ENCODE measurements around the gene PXN. TPM values are rescaled to one million over a fixed set of nuclear protein-coding genes. Genes with fewer than 3 reads are reported as not detected.

PXN gene
- total and polyA plus RNA-seq, 10 of the 15 experiments (the other 5 are each of a cell fraction or from before 2014, with no cell fraction given): 1.0 to 32.0 (median 11.5) TPM

- in situ Hi-C loops (cut with MboI) (no loop called here), intact Hi-C loops (cut with micrococcal nuclease; ENCODE audit: unreplicated experiment) (no loop called here)
- H3K79me2 ChIP-seq (ENCODE audit: control insufficient read depth, insufficient read depth, low read length): no peaks in the 10 kb centered on the region
- no peak overlapping the region for H3K4me2 ChIP-seq (ENCODE audit: control insufficient read depth, insufficient read depth)
- FAIRE-seq: no peak
- H3K4me3 ChIP-seq: no peak overlapping the region
- ChIA-PET CTCF (interaction anchor here (0.5 to 6.3 kb wide), 6 partner anchors 7 to 411 kb away, joined by 3 to 55 read pairs (median 8); partner anchors contain the start of genes PXN and RPLP0), RAD21 (ENCODE audit: unreplicated experiment) (interaction anchor here (2.2 to 2.5 kb wide), 2 partner anchors 27 to 30 kb away, joined by 9 to 10 read pairs; partner anchors contain the start of gene PXN), POLR2A (interaction anchor here (0.9 kb wide), 1 partner anchor 14 kb away, joined by 3 read pairs; no protein-coding TSS in a partner anchor), SMC1A (ENCODE audit: uncharacterized antibody, unreplicated experiment) (interaction anchor here (1.0 to 5.5 kb wide), 5 partner anchors 8 to 33 kb away, joined by 3 to 28 read pairs (median 4); partner anchors contain the start of gene PXN)
- H3K27me3 ChIP-seq (replicated peaks in 1 of 2; ENCODE audit: control insufficient read depth in 2 of 2, insufficient read depth in 2 of 2, low read length in 1 of 2): no peaks in the 10 kb centered on the region; a peak in 1 of 4 replicates
- no peak overlapping the region for H3K27ac ChIP-seq (ENCODE audit: control insufficient read depth, insufficient read depth)
- no peaks in the 10 kb centered on the region for H4K20me1 ChIP-seq (ENCODE audit: control insufficient read depth, insufficient read depth)
- peaks cover 4% of the 10 kb centered on the region; the same call in 1 of the 2 replicates for H3K4me1 ChIP-seq (ENCODE audit: control insufficient read depth, insufficient read depth, low read length)
- no peaks in the 10 kb centered on the region for H3K9me3 ChIP-seq (replicated peaks; ENCODE audit: control insufficient read depth, insufficient read depth, low read length)
- H2AFZ ChIP-seq (ENCODE audit: control insufficient read depth, low read depth, low read length): no peak overlapping the region
- BruUV-seq (replicated peaks): no TSS peak
- no peak overlapping the region for H3K9ac ChIP-seq (ENCODE audit: control insufficient read depth, insufficient read depth, low read length)
- 68% methylated on average over 18 of the region's 18 CpGs for WGBS (ENCODE audit: insufficient coverage, insufficient replicate concordance, low lambda C conversion rate, missing lambda C conversion rate)
- no peak for DNase-seq (ENCODE audit: low read depth, low spot score)
- peak in 2 of 3 experiments; percentile 4 to 16; a peak in 1 of 6 replicates for TF ChIP-seq CTCF (IDR thresholded peaks at IDR 0.05 in 2 of 3, conservative IDR thresholded peaks at IDR 0.05 in 1 of 3; ENCODE audit: control insufficient read depth in 2 of 3, extremely low read depth in 1 of 3, insufficient read depth in 1 of 3, low read depth in 3 of 3, low read length in 3 of 3)
- TF ChIP-seq HDGF (IDR thresholded peaks at IDR 0.05): no peak
- no peak for TF ChIP-seq MTA2 (IDR thresholded peaks at IDR 0.05; ENCODE audit: low read depth)
- no peak for TF ChIP-seq E2F8 (IDR thresholded peaks at IDR 0.05; ENCODE audit: low read depth, partially characterized antibody)
- no peak for TF ChIP-seq BHLHE40 (IDR thresholded peaks at IDR 0.05; ENCODE audit: borderline replicate concordance in 1 of 2, low read depth in 2 of 2, low read length in 1 of 2)
- TF ChIP-seq STAT1 (conservative IDR thresholded peaks at IDR 0.05): no peak
- no peak for TF ChIP-seq HDAC6 (IDR thresholded peaks at IDR 0.05; ENCODE audit: unreplicated experiment)
- TF ChIP-seq SMAD1 (IDR thresholded peaks at IDR 0.05; ENCODE audit: low read depth, partially characterized antibody): no peak
- no peak for TF ChIP-seq SPI1 (IDR thresholded peaks at IDR 0.05; ENCODE audit: borderline replicate concordance, insufficient read depth, low read depth, low read length)
- no peaks in the 10 kb centered on the region for H3K36me3 ChIP-seq (ENCODE audit: control insufficient read depth in 2 of 2, insufficient read depth in 2 of 2, low read length in 1 of 2)
- peak; percentile 44; the same call in 2 of the 3 replicates for ATAC-seq
Observed at GRCh38 chr12:120235369-120236323, 29.9 kb downstream of the PXN start.
